ENCODE results near the gene ZNF346.

DNA sequence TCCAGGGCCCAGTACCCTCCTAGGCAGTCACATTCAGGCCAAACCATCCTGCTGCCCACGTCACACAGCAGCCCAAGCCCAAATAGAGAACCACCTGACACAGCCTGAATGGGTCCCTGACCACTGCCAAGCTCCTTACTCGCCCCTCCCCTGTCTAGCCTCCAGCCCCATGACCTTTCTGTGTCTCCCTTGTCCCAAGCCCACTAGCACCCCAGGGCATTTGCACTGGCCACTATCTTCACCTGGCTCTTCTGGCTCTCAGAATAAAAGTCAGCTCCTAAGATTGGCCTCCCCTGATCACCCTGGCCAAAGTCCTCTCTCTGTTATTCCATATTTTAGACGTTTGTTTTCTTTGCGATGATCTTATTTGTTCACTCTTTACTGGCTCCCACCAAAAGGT, 84.7 kb downstream of the ZNF346 start:
- TF ChIP-seq, protein P1, sequence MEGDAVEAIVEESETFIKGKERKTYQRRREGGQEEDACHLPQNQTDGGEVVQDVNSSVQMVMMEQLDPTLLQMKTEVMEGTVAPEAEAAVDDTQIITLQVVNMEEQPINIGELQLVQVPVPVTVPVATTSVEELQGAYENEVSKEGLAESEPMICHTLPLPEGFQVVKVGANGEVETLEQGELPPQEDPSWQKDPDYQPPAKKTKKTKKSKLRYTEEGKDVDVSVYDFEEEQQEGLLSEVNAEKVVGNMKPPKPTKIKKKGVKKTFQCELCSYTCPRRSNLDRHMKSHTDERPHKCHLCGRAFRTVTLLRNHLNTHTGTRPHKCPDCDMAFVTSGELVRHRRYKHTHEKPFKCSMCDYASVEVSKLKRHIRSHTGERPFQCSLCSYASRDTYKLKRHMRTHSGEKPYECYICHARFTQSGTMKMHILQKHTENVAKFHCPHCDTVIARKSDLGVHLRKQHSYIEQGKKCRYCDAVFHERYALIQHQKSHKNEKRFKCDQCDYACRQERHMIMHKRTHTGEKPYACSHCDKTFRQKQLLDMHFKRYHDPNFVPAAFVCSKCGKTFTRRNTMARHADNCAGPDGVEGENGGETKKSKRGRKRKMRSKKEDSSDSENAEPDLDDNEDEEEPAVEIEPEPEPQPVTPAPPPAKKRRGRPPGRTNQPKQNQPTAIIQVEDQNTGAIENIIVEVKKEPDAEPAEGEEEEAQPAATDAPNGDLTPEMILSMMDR (conservative IDR thresholded peaks at IDR 0.05; ENCODE audit: low read length): no peak
- TF ChIP-seq EZH2phosphoT487 (IDR thresholded peaks at IDR 0.05; ENCODE audit: borderline replicate concordance): no peak

Data from Loucy (cell line).